Astrocyte of the spinal cord (primary cell): Measurements from ENCODE around the gene SUPT3H.
A peak's percentile ranks its signal among the peaks of the same experiment; 100 is the strongest.

Source experiments
- DNase-seq: peaks from one replicate; pipeline ENCODE4 v3.0.0; 2011; ENCODE audit warnings: low read depth, low spot score
- H3K4me3 ChIP-seq: 2 replicates; pipeline ENCODE4 v1.5.1; 2011; ENCODE audit warnings: low read depth, mild to moderate bottlenecking, low read length, moderate library complexity
- CTCF ChIP-seq: IDR thresholded peaks from 2 replicates; pipeline ENCODE4 v1.5.1; 2012; ENCODE audit warnings: low read depth, mild to moderate bottlenecking, low read length, inconsistent platforms
- in situ Hi-C: cut with HindIII; loops from 2 replicates; pipeline ENCODE4 v1.10.0; 2017; ENCODE audit warnings: low sequenced_read_pairs

Gene SUPT3H

GRCh38 chr6:44856479-44856878, 521.3 kb downstream of the SUPT3H start:
- in situ Hi-C loops = no loop called here
- no peak for DNase-seq
- TF ChIP-seq CTCF = no peak
- H3K4me3 ChIP-seq = no peak overlapping the region

GRCh38 chr6:44855562-44856411, 521.9 kb downstream of the SUPT3H start:
- no peak overlapping the region for H3K4me3 ChIP-seq
- TF ChIP-seq CTCF = no peak
- DNase-seq = peak; percentile 86
- in situ Hi-C loops = no loop called here

- DNase-seq = no peak
- no peak overlapping the region for H3K4me3 ChIP-seq
- in situ Hi-C loops = no loop called here
- TF ChIP-seq CTCF = no peak
Measured at GRCh38 chr6:44854712-44855443, 522.9 kb downstream of the SUPT3H start.

GRCh38 chr6:44851176-44851575, 526.6 kb downstream of the SUPT3H start:
- no peak for TF ChIP-seq CTCF
- peak; percentile 52 for DNase-seq
- H3K4me3 ChIP-seq = no peak overlapping the region
- in situ Hi-C loops = no loop called here

- in situ Hi-C loops = no loop called here
Measured at GRCh38 chr6:44850312-44850711, 527.4 kb downstream of the SUPT3H start.

GRCh38 chr6:44849806-44850205, 527.9 kb downstream of the SUPT3H start:
- in situ Hi-C loops = no loop called here
- peak; percentile 13 for DNase-seq
- no peak overlapping the region for H3K4me3 ChIP-seq
- no peak for TF ChIP-seq CTCF

More at GRCh38 chr6:44850312-44850711, 527.4 kb downstream of the SUPT3H start:
- peak; percentile 21 for DNase-seq
- no peak overlapping the region for H3K4me3 ChIP-seq
- TF ChIP-seq CTCF = no peak
